Islet precursor cell (in vitro differentiated cells): ENCODE results near the gene PRR15L.
A peak's percentile ranks its signal among the peaks of the same experiment; 100 is the strongest.
"Not testable (repeated sequence)": the region's sequence is repeated elsewhere in the genome, so short reads cannot be mapped to it uniquely, and the experiment has no call there.

ENCODE experiments used
- DNase-seq: peaks from one replicate; pipeline ENCODE4 v3.0.0-alpha.2; 2018

Gene PRR15L

GRCh38 chr17:47957591-47958490, at the start of gene PRR15L:
Gene PRR15L (minus strand): TSS chr17:47957883. CDS start chr17:47953234, 4,649 bp downstream.
- DNase-seq: no peak

- no peak for DNase-seq
Measured at GRCh38 chr17:48006936-48007709, 49.4 kb upstream of the PRR15L start.

- DNase-seq: peak; percentile 70
Measured at GRCh38 chr17:48004983-48005382, 47.3 kb upstream of the PRR15L start.

GRCh38 chr17:48003417-48004151, 45.9 kb upstream of the PRR15L start:
- peak; percentile 87 for DNase-seq

- peak; percentile 78 for DNase-seq
Measured at GRCh38 chr17:48002916-48003416, 45.3 kb upstream of the PRR15L start.

- DNase-seq: peak; percentile 74
Measured at GRCh38 chr17:48002266-48002915, 44.7 kb upstream of the PRR15L start.

GRCh38 chr17:48001657-48002056, 44.0 kb upstream of the PRR15L start:
- not testable (repeated sequence) for DNase-seq

- no peak for DNase-seq
Measured at GRCh38 chr17:48001197-48001596, 43.5 kb upstream of the PRR15L start.

GRCh38 chr17:47999582-47999981, 41.9 kb upstream of the PRR15L start:
- no peak for DNase-seq

GRCh38 chr17:47998044-47998443, 40.4 kb upstream of the PRR15L start:
- DNase-seq: no peak

GRCh38 chr17:47997586-47997985, 39.9 kb upstream of the PRR15L start:
- DNase-seq: no peak

- DNase-seq: no peak
Measured at GRCh38 chr17:47996201-47996600, 38.5 kb upstream of the PRR15L start.

GRCh38 chr17:47995241-47995935, 37.7 kb upstream of the PRR15L start:
- peak; percentile 65 for DNase-seq

- DNase-seq: no peak
Measured at GRCh38 chr17:47994724-47995123, 37.0 kb upstream of the PRR15L start.

- DNase-seq: no peak
Measured at GRCh38 chr17:47993964-47994363, 36.3 kb upstream of the PRR15L start.

- DNase-seq: no peak
Measured at GRCh38 chr17:47993031-47993564, 35.4 kb upstream of the PRR15L start.

GRCh38 chr17:47992216-47992615, 34.5 kb upstream of the PRR15L start:
- no peak for DNase-seq

GRCh38 chr17:47990962-47991731, 33.5 kb upstream of the PRR15L start:
- no peak for DNase-seq

- DNase-seq: no peak
Measured at GRCh38 chr17:47989700-47990099, 32.0 kb upstream of the PRR15L start.

GRCh38 chr17:47989159-47989558, 31.5 kb upstream of the PRR15L start:
- no peak for DNase-seq

- DNase-seq: not testable (repeated sequence)
Measured at GRCh38 chr17:47988445-47988844, 30.8 kb upstream of the PRR15L start.
